GM12864 (cell line): ENCODE results near the gene FIG4.

Source experiments
- DNase-seq: peaks from one replicate; pipeline ENCODE4 v3.0.0-alpha.2; 2011; ENCODE audit warnings: low read depth
- H3K4me3 ChIP-seq: 2 replicates; pipeline ENCODE4 v1.5.1; 2011; ENCODE audit warnings: mild to moderate bottlenecking, low read depth, low read length, control low read depth
- CTCF ChIP-seq: IDR thresholded peaks from 2 replicates; pipeline ENCODE4 v1.5.1; 2011; ENCODE audit warnings: low read depth, mild to moderate bottlenecking, moderate library complexity, low read length, control low read depth, inconsistent platforms; ENCODE audit errors: missing control alignments

FIG4 gene

GRCh38 chr6:109686566-109687265, 4.4 kb upstream of the FIG4 start:
- H3K4me3 ChIP-seq: no peak overlapping the region
- no peak for TF ChIP-seq CTCF
- no peak for DNase-seq

- no peak overlapping the region for H3K4me3 ChIP-seq
- no peak for TF ChIP-seq CTCF
- no peak for DNase-seq
Observed at GRCh38 chr6:109687271-109687761, 3.8 kb upstream of the FIG4 start.

- no peak for DNase-seq
- H3K4me3 ChIP-seq: peak overlapping the region; percentile 72
- TF ChIP-seq CTCF: no peak
Observed at GRCh38 chr6:109690373-109690736, 741 bp upstream of the FIG4 start.

GRCh38 chr6:109693111-109693510, 2.0 kb downstream of the FIG4 start:
- peak; percentile 22 for DNase-seq
- H3K4me3 ChIP-seq: no peak overlapping the region; the same call in 1 of the 2 replicates
- no peak for TF ChIP-seq CTCF

- H3K4me3 ChIP-seq: no peak overlapping the region
- TF ChIP-seq CTCF: peak; percentile 35
- no peak for DNase-seq
Observed at GRCh38 chr6:109695468-109695867, 4.4 kb downstream of the FIG4 start.

- DNase-seq: no peak
- TF ChIP-seq CTCF: no peak
- H3K4me3 ChIP-seq: no peak overlapping the region
Observed at GRCh38 chr6:109696355-109696754, 5.3 kb downstream of the FIG4 start.

GRCh38 chr6:109701221-109701620, 10.1 kb downstream of the FIG4 start:
- no peak for TF ChIP-seq CTCF
- no peak for DNase-seq
- no peak overlapping the region for H3K4me3 ChIP-seq
